NB4 (cell line): ENCODE data around the gene HSPG2.

ENCODE experiments used
- CTCF ChIP-seq: IDR thresholded peaks from one replicate; pipeline ENCODE4 v1.5.1; 2012; ENCODE audit warnings: low read depth, low read length
- MAX ChIP-seq: IDR thresholded peaks from 2 replicates; pipeline ENCODE4 v1.6.1; 2011; ENCODE audit warnings: low read depth, low read length
- POLR2A ChIP-seq: IDR thresholded peaks from 2 replicates; pipeline ENCODE4 v1.6.1; 2011; ENCODE audit warnings: mild to moderate bottlenecking; ENCODE audit not compliant: insufficient read length; ENCODE audit errors: extremely low read depth

GRCh38 chr1:21882721-21883415 is 54.2 kb downstream of the HSPG2 start:
- no peak for TF ChIP-seq CTCF
- no peak for TF ChIP-seq MAX
- no peak for TF ChIP-seq POLR2A
